WTC11 (cell line): Measurements from ENCODE around the gene CD96.

Source experiments
- ATF1 ChIP-seq: sonication (generic); formaldehyde crosslinking; IDR thresholded peaks from 2 replicates; pipeline ENCODE4 v1.8.1; 2023; ENCODE audit warnings: mild to moderate bottlenecking, moderate library complexity, missing genetic modification reagents
- ATF2 ChIP-seq: sonication (generic); formaldehyde crosslinking; IDR thresholded peaks from 2 replicates; pipeline ENCODE4 v1.8.1; 2022; ENCODE audit warnings: low read depth, missing genetic modification reagents, borderline replicate concordance
- CTCF ChIP-seq: fragments of 200-600 bp; IDR thresholded peaks from 2 replicates; pipeline ENCODE4 v1.8.0; 2022; ENCODE audit warnings: antibody characterized with exemption
- MAX ChIP-seq: sonication (generic); formaldehyde crosslinking; IDR thresholded peaks from 2 replicates; pipeline ENCODE4 v1.8.0; 2022; ENCODE audit warnings: mild to moderate bottlenecking, missing genetic modification reagents
- NFYB ChIP-seq: sonication (generic); formaldehyde crosslinking; conservative IDR thresholded peaks from 2 replicates; pipeline ENCODE4 v1.8.0; 2022; ENCODE audit warnings: low read depth, missing genetic modification reagents
- USF2 ChIP-seq: sonication (generic); formaldehyde crosslinking; IDR thresholded peaks from 2 replicates; pipeline ENCODE4 v1.8.1; 2023; ENCODE audit warnings: mild to moderate bottlenecking, missing genetic modification reagents, moderate library complexity
- TF ChIP-seq, protein P1 (sequence below): sonication (generic); formaldehyde crosslinking; IDR thresholded peaks from 2 replicates; pipeline ENCODE4 v1.8.1; 2022; ENCODE audit warnings: mild to moderate bottlenecking, missing genetic modification reagents, moderate library complexity, borderline replicate concordance
- TF ChIP-seq, protein P2 (sequence below): sonication (generic); formaldehyde crosslinking; conservative IDR thresholded peaks from 2 replicates; pipeline ENCODE4 v1.8.1; 2023; ENCODE audit warnings: mild to moderate bottlenecking, low read depth, missing genetic modification reagents, moderate library complexity

DNA sequence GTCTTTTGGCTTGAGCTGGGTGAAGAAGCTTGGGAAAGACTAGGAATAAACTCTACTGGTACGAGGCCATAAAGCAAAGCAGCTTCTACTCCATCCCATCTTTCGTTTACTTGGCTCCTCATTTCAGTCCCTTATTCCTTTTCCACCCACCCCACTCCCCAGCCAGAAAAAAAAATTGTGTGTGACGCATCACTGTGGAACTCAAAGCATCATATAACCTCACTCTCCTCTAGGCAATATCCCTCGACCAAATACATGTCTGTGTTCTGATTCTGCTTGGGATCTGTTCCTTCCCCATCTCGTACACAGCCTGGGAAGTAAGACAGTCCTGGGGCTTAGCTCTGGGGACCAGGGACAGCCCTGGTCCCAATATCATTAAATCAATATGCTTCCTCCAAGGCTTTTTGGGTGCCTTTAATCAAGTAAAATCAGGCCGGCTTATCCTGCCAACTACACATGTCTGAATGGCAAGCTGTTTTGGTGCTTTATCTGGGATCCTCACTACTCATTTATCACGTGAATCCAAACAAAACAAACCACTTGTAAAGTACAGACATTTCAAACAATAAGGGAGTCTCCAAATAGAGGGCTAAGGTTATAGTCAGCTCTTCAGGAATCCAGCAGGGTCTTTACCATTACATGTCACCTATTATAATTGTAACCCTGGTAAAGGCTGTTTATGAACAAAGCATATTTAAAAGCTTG is 128.1 kb downstream of the CD96 start:
- TF ChIP-seq CTCF (no peak), ATF2 (CRISPR knock-in tag) (no peak), MAX (CRISPR knock-in tag) (no peak), USF2 (CRISPR knock-in tag) (no peak), ATF1 (CRISPR knock-in tag) (no peak), NFYB (CRISPR knock-in tag) (no peak)
- TF ChIP-seq, protein P1, sequence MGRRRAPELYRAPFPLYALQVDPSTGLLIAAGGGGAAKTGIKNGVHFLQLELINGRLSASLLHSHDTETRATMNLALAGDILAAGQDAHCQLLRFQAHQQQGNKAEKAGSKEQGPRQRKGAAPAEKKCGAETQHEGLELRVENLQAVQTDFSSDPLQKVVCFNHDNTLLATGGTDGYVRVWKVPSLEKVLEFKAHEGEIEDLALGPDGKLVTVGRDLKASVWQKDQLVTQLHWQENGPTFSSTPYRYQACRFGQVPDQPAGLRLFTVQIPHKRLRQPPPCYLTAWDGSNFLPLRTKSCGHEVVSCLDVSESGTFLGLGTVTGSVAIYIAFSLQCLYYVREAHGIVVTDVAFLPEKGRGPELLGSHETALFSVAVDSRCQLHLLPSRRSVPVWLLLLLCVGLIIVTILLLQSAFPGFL (CRISPR knock-in tag): no peak
- TF ChIP-seq, protein P2, sequence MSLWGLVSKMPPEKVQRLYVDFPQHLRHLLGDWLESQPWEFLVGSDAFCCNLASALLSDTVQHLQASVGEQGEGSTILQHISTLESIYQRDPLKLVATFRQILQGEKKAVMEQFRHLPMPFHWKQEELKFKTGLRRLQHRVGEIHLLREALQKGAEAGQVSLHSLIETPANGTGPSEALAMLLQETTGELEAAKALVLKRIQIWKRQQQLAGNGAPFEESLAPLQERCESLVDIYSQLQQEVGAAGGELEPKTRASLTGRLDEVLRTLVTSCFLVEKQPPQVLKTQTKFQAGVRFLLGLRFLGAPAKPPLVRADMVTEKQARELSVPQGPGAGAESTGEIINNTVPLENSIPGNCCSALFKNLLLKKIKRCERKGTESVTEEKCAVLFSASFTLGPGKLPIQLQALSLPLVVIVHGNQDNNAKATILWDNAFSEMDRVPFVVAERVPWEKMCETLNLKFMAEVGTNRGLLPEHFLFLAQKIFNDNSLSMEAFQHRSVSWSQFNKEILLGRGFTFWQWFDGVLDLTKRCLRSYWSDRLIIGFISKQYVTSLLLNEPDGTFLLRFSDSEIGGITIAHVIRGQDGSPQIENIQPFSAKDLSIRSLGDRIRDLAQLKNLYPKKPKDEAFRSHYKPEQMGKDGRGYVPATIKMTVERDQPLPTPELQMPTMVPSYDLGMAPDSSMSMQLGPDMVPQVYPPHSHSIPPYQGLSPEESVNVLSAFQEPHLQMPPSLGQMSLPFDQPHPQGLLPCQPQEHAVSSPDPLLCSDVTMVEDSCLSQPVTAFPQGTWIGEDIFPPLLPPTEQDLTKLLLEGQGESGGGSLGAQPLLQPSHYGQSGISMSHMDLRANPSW: no peak
